ENCODE data around the gene TRAF4.
"Not testable (repeated sequence)": the region's sequence is repeated elsewhere in the genome, so short reads cannot be mapped to it uniquely, and the experiment has no call there.

TRAF4 gene

GRCh38 chr17:28715217-28715616 is 28.6 kb upstream of the TRAF4 start:
- DNase-seq, result no peak

- no peak for DNase-seq
Observed at GRCh38 chr17:28716740-28717577, 26.9 kb upstream of the TRAF4 start.

- DNase-seq, result peak; percentile 81
Observed at GRCh38 chr17:28717578-28718332, 26.1 kb upstream of the TRAF4 start, which contains the start of gene RAB34. Gene RAB34 (minus strand): TSS chr17:28717868. CDS start chr17:28717266, 602 bp downstream.

- no peak for DNase-seq
Observed at GRCh38 chr17:28718333-28719020, 25.3 kb upstream of the TRAF4 start.

- no peak for DNase-seq
Observed at GRCh38 chr17:28719021-28719433, 24.8 kb upstream of the TRAF4 start.

GRCh38 chr17:28720247-28720996 is 23.4 kb upstream of the TRAF4 start:
- no peak for DNase-seq

GRCh38 chr17:28720997-28721329 is 22.8 kb upstream of the TRAF4 start:
- not testable (repeated sequence) for DNase-seq

- DNase-seq, result no peak
Observed at GRCh38 chr17:28722417-28723158, 21.2 kb upstream of the TRAF4 start.

GRCh38 chr17:28723159-28723835 is 20.5 kb upstream of the TRAF4 start:
- no peak for DNase-seq

GRCh38 chr17:28723836-28724499 is 19.8 kb upstream of the TRAF4 start:
- DNase-seq, result not testable (repeated sequence)

GRCh38 chr17:28724500-28725165 is 19.2 kb upstream of the TRAF4 start:
- no peak for DNase-seq

- DNase-seq, result peak; percentile 48
Observed at GRCh38 chr17:28725166-28725659, 18.6 kb upstream of the TRAF4 start.

GRCh38 chr17:28725660-28726225 is 18.1 kb upstream of the TRAF4 start:
- peak; percentile 89 for DNase-seq

- DNase-seq, result no peak
Observed at GRCh38 chr17:28726226-28726626, 17.6 kb upstream of the TRAF4 start, which contains the start of gene TLCD1. Gene TLCD1 (minus strand): TSS chr17:28726233. CDS start chr17:28726097, 136 bp downstream.

GRCh38 chr17:28726627-28727491 is 17.0 kb upstream of the TRAF4 start:
- peak; percentile 94 for DNase-seq

- peak; percentile 88 for DNase-seq
Observed at GRCh38 chr17:28728364-28729200, 15.2 kb upstream of the TRAF4 start, which contains the start of gene NEK8. Gene NEK8 (plus strand): TSS chr17:28728788. CDS start chr17:28728814, 26 bp downstream.

GRCh38 chr17:28729950-28730330 is 13.9 kb upstream of the TRAF4 start:
- no peak for DNase-seq

All from NCI-H146 (cell line).